Measurements from ENCODE around the gene RRP1.

DNA sequence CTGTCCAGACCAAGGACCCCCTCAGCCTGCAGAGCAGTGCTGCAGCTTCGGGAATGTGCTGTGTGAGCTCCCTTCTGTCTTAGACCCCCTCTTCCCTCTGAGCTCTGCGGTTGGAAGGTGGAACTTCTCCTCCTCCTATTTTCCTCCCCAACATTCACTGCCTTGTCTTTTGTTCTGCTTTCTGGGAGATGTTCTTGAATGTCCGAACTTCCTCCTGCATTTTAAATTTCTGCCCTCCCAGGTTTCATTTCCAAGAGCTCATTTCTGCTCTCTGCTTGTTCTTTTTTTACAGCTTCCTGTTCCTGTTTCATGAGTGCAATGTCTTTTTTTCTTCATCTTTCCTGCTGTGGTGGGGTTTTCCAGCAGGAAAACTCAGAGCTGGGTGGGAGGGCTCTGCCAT is 29.3 kb downstream of the RRP1 start:
- TF ChIP-seq, protein P1, sequence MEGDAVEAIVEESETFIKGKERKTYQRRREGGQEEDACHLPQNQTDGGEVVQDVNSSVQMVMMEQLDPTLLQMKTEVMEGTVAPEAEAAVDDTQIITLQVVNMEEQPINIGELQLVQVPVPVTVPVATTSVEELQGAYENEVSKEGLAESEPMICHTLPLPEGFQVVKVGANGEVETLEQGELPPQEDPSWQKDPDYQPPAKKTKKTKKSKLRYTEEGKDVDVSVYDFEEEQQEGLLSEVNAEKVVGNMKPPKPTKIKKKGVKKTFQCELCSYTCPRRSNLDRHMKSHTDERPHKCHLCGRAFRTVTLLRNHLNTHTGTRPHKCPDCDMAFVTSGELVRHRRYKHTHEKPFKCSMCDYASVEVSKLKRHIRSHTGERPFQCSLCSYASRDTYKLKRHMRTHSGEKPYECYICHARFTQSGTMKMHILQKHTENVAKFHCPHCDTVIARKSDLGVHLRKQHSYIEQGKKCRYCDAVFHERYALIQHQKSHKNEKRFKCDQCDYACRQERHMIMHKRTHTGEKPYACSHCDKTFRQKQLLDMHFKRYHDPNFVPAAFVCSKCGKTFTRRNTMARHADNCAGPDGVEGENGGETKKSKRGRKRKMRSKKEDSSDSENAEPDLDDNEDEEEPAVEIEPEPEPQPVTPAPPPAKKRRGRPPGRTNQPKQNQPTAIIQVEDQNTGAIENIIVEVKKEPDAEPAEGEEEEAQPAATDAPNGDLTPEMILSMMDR (conservative IDR thresholded peaks at IDR 0.05 in 1 of 2, IDR thresholded peaks at IDR 0.05 in 1 of 2; ENCODE audit: low read depth in 1 of 2, low read length in 2 of 2), result no peak
- TF ChIP-seq EZH2 (IDR thresholded peaks at IDR 0.05; ENCODE audit: low read length, missing control alignments), result no peak

Measured in fibroblast of lung (primary cell).